ENCODE data around the gene CASTOR1. TPM values are rescaled to one million over a fixed set of nuclear protein-coding genes. Genes with fewer than 3 reads are reported as not detected.
A peak's percentile ranks its signal among the peaks of the same experiment; 100 is the strongest.

The CASTOR1 gene
- total RNA-seq, 1 experiment from 2014 or later = 16.0 TPM

DNA sequence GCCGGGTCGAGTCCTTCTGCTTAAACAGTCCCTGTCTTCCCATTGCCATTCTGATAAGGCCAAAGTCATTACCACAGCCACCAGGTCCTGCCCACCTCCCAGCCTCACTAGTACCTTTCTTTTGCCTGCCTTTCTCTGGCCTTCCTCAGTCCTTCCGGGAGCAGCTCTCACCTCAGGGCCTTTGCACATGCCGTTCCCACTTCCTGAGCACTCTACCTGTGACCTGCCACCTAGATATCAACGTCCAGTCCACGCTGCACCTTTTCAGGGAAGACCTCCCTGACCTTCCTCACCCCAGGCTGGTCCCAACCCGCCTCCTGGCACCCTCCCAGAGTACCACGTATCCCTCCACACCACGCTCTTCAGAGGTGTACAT lies 14.9 kb downstream of the CASTOR1 start:
- Mint-ChIP-seq H3K9me3 (no peaks in the 10 kb centered on the region), H3K36me3 (no peaks in the 10 kb centered on the region), H3K27me3 (ENCODE audit: low read depth) (no peaks in the 10 kb centered on the region; the same call in 1 of the 2 replicates), H3K27ac (no peak overlapping the region), H3K4me1 (peaks cover 8% of the 10 kb centered on the region), H3K4me3 (no peak overlapping the region)
- POLR2A ChIA-PET = no interaction called here
- no peak for DNase-seq (ENCODE audit: low spot score)
- TF ChIP-seq CREB1 (CRISPR knock-in tag; IDR thresholded peaks at IDR 0.05) (no peak), GABPB1 (CRISPR knock-in tag; IDR thresholded peaks at IDR 0.05) (no peak)
- TF ChIP-seq, protein P1, sequence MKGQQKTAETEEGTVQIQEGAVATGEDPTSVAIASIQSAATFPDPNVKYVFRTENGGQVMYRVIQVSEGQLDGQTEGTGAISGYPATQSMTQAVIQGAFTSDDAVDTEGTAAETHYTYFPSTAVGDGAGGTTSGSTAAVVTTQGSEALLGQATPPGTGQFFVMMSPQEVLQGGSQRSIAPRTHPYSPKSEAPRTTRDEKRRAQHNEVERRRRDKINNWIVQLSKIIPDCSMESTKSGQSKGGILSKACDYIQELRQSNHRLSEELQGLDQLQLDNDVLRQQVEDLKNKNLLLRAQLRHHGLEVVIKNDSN (CRISPR knock-in tag; IDR thresholded peaks at IDR 0.05) = no peak
- no peak for ATAC-seq
- CTCF ChIA-PET = interaction anchor here (0.6 to 2.2 kb wide), 3 partner anchors 11 to 67 kb away, joined by 3 to 11 read pairs (median 4); no protein-coding TSS in a partner anchor

GRCh38 chr22:30273711-30274436 lies 15.4 kb downstream of the CASTOR1 start:
- peaks cover 8% of the 10 kb centered on the region for H3K4me1 Mint-ChIP-seq
- no peak for DNase-seq (ENCODE audit: low spot score)
- H3K36me3 Mint-ChIP-seq = no peaks in the 10 kb centered on the region
- ChIA-PET CTCF (no interaction called here), POLR2A (no interaction called here)
- H3K9me3 Mint-ChIP-seq = no peaks in the 10 kb centered on the region
- H3K27ac Mint-ChIP-seq = peak overlapping the region; percentile 18; the same call in 1 of the 2 replicates
- TF ChIP-seq, protein P2, sequence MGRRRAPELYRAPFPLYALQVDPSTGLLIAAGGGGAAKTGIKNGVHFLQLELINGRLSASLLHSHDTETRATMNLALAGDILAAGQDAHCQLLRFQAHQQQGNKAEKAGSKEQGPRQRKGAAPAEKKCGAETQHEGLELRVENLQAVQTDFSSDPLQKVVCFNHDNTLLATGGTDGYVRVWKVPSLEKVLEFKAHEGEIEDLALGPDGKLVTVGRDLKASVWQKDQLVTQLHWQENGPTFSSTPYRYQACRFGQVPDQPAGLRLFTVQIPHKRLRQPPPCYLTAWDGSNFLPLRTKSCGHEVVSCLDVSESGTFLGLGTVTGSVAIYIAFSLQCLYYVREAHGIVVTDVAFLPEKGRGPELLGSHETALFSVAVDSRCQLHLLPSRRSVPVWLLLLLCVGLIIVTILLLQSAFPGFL (CRISPR knock-in tag; IDR thresholded peaks at IDR 0.05; ENCODE audit: borderline replicate concordance) = no peak
- TF ChIP-seq NR1H2 (CRISPR knock-in tag; IDR thresholded peaks at IDR 0.05) = no peak
- TF ChIP-seq, protein P3, sequence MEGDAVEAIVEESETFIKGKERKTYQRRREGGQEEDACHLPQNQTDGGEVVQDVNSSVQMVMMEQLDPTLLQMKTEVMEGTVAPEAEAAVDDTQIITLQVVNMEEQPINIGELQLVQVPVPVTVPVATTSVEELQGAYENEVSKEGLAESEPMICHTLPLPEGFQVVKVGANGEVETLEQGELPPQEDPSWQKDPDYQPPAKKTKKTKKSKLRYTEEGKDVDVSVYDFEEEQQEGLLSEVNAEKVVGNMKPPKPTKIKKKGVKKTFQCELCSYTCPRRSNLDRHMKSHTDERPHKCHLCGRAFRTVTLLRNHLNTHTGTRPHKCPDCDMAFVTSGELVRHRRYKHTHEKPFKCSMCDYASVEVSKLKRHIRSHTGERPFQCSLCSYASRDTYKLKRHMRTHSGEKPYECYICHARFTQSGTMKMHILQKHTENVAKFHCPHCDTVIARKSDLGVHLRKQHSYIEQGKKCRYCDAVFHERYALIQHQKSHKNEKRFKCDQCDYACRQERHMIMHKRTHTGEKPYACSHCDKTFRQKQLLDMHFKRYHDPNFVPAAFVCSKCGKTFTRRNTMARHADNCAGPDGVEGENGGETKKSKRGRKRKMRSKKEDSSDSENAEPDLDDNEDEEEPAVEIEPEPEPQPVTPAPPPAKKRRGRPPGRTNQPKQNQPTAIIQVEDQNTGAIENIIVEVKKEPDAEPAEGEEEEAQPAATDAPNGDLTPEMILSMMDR (IDR thresholded peaks at IDR 0.05) = no peak
- no peak for TF ChIP-seq EMX1 (CRISPR knock-in tag; IDR thresholded peaks at IDR 0.05)
- no peak for TF ChIP-seq MYBL2 (CRISPR knock-in tag; IDR thresholded peaks at IDR 0.05)
- no peak for TF ChIP-seq SOX15 (CRISPR knock-in tag; IDR thresholded peaks at IDR 0.05)
- no peak for TF ChIP-seq RORB (CRISPR knock-in tag; IDR thresholded peaks at IDR 0.05)
- TF ChIP-seq FOXJ3 (CRISPR knock-in tag; IDR thresholded peaks at IDR 0.05; ENCODE audit: borderline replicate concordance) = no peak
- TF ChIP-seq, protein P4, sequence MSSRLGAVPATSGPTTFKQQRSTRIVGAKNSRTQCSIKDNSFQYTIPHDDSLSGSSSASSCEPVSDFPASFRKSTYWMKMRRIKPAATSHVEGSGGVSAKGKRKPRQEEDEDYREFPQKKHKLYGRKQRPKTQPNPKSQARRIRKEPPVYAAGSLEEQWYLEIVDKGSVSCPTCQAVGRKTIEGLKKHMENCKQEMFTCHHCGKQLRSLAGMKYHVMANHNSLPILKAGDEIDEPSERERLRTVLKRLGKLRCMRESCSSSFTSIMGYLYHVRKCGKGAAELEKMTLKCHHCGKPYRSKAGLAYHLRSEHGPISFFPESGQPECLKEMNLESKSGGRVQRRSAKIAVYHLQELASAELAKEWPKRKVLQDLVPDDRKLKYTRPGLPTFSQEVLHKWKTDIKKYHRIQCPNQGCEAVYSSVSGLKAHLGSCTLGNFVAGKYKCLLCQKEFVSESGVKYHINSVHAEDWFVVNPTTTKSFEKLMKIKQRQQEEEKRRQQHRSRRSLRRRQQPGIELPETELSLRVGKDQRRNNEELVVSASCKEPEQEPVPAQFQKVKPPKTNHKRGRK (CRISPR knock-in tag; IDR thresholded peaks at IDR 0.05; ENCODE audit: borderline replicate concordance) = no peak
- TF ChIP-seq, protein P5, sequence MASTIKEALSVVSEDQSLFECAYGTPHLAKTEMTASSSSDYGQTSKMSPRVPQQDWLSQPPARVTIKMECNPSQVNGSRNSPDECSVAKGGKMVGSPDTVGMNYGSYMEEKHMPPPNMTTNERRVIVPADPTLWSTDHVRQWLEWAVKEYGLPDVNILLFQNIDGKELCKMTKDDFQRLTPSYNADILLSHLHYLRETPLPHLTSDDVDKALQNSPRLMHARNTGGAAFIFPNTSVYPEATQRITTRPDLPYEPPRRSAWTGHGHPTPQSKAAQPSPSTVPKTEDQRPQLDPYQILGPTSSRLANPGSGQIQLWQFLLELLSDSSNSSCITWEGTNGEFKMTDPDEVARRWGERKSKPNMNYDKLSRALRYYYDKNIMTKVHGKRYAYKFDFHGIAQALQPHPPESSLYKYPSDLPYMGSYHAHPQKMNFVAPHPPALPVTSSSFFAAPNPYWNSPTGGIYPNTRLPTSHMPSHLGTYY (CRISPR knock-in tag; IDR thresholded peaks at IDR 0.05) = no peak
- TF ChIP-seq ZNF138 (CRISPR knock-in tag; conservative IDR thresholded peaks at IDR 0.05) = no peak
- no peak for TF ChIP-seq GRHL2 (CRISPR knock-in tag; IDR thresholded peaks at IDR 0.05; ENCODE audit: insufficient replicate concordance, severe bottlenecking)
- TF ChIP-seq TCF7 (CRISPR knock-in tag; IDR thresholded peaks at IDR 0.05; ENCODE audit: low read depth) = no peak
- no peak for TF ChIP-seq ZNF396 (CRISPR knock-in tag; IDR thresholded peaks at IDR 0.05; ENCODE audit: borderline replicate concordance)
- TF ChIP-seq, protein P6, sequence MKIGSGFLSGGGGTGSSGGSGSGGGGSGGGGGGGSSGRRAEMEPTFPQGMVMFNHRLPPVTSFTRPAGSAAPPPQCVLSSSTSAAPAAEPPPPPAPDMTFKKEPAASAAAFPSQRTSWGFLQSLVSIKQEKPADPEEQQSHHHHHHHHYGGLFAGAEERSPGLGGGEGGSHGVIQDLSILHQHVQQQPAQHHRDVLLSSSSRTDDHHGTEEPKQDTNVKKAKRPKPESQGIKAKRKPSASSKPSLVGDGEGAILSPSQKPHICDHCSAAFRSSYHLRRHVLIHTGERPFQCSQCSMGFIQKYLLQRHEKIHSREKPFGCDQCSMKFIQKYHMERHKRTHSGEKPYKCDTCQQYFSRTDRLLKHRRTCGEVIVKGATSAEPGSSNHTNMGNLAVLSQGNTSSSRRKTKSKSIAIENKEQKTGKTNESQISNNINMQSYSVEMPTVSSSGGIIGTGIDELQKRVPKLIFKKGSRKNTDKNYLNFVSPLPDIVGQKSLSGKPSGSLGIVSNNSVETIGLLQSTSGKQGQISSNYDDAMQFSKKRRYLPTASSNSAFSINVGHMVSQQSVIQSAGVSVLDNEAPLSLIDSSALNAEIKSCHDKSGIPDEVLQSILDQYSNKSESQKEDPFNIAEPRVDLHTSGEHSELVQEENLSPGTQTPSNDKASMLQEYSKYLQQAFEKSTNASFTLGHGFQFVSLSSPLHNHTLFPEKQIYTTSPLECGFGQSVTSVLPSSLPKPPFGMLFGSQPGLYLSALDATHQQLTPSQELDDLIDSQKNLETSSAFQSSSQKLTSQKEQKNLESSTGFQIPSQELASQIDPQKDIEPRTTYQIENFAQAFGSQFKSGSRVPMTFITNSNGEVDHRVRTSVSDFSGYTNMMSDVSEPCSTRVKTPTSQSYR (CRISPR knock-in tag; IDR thresholded peaks at IDR 0.05) = no peak
- TF ChIP-seq, protein P7, sequence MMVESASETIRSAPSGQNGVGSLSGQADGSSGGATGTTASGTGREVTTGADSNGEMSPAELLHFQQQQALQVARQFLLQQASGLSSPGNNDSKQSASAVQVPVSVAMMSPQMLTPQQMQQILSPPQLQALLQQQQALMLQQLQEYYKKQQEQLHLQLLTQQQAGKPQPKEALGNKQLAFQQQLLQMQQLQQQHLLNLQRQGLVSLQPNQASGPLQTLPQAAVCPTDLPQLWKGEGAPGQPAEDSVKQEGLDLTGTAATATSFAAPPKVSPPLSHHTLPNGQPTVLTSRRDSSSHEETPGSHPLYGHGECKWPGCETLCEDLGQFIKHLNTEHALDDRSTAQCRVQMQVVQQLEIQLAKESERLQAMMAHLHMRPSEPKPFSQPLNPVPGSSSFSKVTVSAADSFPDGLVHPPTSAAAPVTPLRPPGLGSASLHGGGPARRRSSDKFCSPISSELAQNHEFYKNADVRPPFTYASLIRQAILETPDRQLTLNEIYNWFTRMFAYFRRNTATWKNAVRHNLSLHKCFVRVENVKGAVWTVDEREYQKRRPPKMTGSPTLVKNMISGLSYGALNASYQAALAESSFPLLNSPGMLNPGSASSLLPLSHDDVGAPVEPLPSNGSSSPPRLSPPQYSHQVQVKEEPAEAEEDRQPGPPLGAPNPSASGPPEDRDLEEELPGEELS (CRISPR knock-in tag; IDR thresholded peaks at IDR 0.05) = no peak
- no peak for ATAC-seq
- H3K27me3 Mint-ChIP-seq (ENCODE audit: low read depth) = no peaks in the 10 kb centered on the region; the same call in 1 of the 2 replicates
- H3K4me3 Mint-ChIP-seq = no peak overlapping the region
